HUDEP-2 (cell line): ENCODE results near the gene UBAC2.

Experiments used
- DNase-seq, 76 experiments: peaks; one replicate each; lab custom pipeline; 2025; ENCODE audit not compliant: unreplicated experiment in 76 of 76; lab: John Stamatoyannopoulos, UW

UBAC2 gene

DNA sequence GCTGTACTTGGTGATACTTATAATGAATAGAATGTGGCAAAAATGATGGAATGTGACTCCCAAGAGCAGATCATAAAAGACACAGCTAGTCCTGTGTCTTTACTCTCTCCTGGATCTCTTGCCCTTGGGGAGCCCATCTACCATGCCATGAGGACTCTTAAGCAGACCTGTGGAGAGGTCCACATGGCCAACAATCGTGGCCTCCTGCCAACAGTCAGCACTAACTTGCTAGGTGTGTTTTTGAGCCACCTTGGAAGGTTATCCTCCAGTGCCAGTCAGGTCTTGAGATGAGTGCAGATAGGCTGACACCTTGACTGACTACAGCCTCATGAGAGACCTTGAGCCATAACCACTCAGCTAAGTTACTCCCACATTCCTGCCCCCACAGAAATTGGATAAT is 128.8 kb downstream of the UBAC2 start:
- no peak for DNase-seq

DNA sequence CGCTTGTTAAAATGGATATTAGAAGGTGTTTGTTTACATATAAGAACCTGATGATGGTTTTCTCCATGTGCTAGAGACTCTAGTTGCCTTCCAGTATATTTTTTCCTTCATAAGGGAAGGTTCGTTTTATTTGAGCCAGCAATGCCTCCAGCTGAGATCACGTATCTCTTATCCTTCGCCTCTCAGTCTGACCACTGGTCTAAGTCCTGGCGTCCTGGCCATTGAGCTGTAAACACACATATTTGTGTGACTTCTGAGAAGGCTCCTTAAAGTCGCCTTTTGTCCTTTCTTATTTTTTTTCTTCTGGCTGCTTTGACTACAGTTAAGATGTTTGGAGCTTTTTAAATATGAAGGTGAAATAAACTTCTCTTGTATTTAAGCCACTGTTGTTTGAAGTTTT is 130.3 kb downstream of the UBAC2 start:
- no peak for DNase-seq

DNA sequence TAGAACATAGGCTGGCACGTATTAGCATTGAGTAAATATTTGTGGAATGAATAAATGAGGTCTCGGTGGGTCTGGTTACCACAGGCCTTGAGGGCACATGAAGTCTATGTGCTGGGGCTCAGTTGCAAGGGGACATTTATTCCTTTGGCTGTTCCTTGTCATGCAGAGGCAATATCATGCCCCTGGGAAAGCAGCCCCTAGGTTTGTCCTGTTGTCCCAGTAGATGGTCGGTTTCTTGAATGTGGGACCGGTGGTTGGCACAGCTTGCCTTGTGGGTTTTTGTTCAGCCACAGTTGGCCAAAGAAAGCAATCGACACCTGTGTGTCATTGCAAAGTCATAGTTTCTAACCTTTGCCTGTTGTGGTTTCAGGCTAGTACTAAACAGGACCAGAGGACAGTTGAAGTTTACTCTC is 131.2 kb downstream of the UBAC2 start:
- DNase-seq, result no peak

DNA sequence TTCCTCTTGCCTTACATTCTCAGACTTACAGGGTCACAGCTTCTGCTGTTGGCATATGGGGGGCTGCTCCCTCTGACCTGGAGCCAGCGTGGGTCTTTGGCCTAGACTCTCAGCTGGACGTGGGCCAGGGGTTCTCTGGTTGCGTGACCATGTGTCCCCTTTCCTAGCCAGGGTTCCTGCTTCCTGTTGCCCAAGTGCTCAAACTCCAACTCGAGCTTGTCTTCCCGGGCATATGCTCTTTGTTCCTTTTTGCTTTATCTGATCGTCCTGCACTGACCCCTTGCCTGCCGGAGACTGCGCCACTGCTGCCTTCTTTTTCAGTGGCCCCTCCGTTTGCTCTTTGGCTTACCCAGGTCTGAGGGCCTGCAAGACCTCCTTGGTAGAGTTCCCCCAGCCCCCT is 131.8 kb downstream of the UBAC2 start:
- no peak for DNase-seq

DNA sequence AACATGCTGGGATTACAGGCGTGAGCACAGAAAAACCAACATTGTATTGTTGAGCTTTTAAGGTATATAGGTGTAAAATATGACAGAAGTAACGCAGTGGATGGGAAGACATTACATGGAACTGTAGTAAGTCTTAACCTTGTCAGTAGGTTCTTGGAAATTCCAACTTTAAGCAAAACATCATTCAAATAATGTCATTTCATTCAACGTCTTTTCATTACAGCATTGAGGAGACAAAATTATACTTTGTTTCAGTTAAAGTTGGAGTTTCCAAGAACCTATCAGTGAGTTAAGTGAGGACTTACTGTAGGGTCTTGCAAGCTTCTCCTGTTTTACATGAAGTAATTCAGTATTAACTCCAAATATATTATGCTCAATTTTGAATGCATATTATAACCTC is 133.6 kb downstream of the UBAC2 start:
- no peak for DNase-seq

DNA sequence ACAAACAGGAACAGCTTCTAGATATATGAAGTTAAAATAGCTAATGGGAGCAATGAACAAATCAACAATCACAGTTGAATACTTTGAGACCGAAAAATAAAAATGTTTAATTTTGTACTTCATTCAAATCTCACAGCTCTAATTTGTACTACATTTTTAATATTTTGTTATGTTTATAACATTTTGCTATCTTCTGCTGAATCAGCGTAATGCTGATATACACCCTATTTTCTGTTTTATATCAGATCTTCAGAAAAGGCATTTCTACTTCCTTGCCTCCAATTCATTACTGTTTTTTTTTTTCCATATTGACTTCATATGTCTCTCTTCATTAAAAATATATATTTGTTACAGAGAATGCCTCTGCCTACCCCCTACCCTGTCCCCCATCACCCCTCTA is 134.4 kb downstream of the UBAC2 start:
- DNase-seq, result no peak

DNA sequence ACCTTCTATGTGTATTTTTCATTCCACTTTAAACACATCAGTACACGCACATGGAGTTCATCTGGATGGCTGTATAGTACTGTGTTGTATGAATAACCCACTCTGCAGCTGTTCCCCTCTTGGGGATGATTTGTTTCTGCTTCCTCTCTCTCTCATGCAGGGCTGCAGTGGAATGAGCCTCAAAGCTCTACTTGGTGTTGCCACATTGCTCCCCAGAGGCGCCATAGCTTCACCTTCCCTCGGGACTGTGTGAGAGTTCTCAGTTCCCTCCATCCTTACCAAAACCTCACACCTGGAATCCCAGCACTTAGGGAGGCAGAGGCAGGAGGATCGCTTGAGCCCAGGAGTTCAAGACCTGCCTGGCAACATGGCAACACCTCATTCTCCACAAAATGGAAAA is 134.9 kb downstream of the UBAC2 start:
- no peak for DNase-seq

GRCh38 chr13:99339230-99339721 is 138.6 kb downstream of the UBAC2 start:
- DNase-seq, result peak in 7 of 76 experiments; percentile 2 to 33 (median 21)

DNA sequence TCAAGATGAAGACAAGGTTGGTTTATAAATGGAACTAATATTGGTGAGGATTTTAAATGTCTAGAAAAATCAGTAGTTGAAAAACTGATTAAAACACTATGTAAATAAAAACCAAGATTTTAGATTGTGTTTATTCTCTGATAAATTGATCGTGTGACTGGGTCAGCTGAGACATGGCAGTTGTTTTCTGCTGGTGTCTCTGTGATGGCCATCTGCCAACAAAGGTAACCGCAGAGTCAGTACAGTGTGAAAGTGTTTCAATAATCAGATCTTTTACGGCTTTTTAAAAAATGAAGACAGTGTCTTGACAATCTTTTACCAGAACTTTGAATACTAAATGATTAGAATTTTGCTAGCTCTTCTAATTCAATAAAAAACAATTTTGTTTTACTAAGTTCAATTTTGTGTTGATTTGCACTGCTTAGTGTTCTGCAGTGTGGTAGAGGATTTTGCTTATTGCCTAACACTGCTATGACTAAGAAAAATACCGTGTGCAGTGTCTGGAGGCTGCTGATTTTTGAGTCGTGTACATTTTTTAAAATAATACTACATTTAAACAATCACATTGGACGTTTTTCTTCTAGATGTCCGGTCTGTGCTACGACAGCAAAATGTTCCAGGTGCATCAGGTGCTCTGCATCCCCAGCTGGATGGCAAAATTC is 139.2 kb downstream of the UBAC2 start:
- DNase-seq, result peak in 64 of 76 experiments; percentile 1 to 85 (median 53)

DNA sequence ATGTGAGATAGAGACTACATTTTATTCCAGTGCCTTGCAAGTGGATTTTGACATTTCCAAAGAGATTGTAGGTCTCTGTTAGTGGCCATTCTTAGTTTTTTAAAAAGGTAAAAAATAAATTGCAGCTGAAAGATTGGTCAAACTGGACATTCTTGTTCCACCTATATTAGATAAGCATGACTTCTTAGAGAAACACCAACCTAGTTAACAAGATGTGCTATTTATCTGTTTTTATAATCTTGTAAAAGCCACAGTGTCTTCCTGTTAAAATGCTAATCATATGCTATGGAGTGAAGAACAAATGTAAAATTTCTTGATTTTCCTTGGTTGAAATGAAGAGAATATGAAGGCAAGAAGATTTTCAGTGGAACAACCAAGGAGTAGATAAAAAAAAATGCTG is 140.0 kb downstream of the UBAC2 start:
- DNase-seq, result no peak

DNA sequence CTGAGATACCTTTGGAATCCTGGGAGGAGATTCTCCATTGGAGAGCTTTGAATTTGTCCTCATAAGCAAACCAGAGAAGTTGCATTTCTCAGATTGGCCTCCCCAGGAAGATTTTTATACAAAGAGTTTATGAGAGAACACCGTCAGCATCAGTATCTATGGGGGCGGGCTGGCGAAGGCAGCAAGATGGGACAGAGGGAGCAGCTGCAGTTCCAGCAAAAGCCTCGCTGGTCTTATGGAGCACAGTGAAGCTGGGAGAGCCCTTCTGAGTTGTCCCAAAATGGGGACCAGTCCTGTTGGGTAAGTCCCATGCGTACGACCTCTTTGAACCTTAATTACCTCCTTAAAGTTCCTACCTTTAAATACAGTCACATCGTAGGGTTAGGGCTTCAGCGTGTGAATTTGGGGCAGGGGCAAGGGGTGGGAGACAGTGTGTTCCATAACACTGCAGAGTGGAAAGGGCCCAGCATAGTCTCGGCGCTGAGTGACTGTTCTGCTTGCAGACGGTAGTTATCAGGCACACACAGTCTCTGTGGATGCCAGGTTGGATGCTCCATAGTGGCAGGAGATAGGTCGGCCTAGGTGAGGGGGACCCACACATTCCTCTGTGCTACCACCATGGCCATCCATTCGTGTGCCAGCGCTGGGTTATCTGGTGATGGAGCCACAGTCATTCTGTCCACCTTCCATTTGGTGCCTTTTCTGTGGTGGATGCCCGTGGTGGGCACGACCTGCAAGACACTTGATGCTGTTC is 141.5 kb downstream of the UBAC2 start:
- DNase-seq, result no peak

DNA sequence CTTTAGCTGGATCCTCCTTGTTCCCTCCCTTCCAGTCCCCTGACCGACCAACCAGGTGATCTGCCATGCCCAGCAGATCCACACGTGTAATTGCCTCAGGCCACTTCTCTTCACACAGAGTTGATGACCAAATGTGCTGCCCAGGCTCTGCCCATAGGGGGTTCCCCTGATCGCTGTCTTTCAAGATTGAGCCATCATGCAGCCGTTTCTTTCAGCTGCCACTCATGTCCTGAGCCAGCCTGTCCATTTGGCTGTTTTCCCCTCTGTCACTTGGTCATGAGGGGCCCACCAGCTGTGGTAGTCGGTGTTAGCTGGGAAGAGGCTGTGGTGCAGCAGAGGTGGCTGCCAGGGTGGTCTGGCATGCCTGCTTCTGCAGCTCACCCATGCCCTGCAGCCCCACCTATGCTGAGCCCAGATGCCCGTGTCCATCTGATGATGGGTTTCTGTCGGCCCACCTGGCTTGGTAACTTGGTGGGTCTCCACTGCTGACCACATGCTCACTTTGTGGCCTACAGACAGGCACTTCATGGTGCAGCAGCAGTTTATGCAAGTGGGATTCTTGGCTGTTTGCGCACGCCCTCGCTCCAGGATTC is 142.2 kb downstream of the UBAC2 start:
- DNase-seq, result no peak

- DNase-seq, result no peak
Measured at GRCh38 chr13:99344610-99345208, 144.1 kb downstream of the UBAC2 start.

- no peak for DNase-seq
Measured at GRCh38 chr13:99345345-99345744, 144.7 kb downstream of the UBAC2 start.

- no peak for DNase-seq
Measured at GRCh38 chr13:99346335-99347042, 145.8 kb downstream of the UBAC2 start.

GRCh38 chr13:99347335-99347878 is 146.8 kb downstream of the UBAC2 start:
- no peak for DNase-seq

GRCh38 chr13:99347911-99348451 is 147.3 kb downstream of the UBAC2 start:
- no peak for DNase-seq

- DNase-seq, result no peak
Measured at GRCh38 chr13:99350191-99350590, 149.5 kb downstream of the UBAC2 start.

DNA sequence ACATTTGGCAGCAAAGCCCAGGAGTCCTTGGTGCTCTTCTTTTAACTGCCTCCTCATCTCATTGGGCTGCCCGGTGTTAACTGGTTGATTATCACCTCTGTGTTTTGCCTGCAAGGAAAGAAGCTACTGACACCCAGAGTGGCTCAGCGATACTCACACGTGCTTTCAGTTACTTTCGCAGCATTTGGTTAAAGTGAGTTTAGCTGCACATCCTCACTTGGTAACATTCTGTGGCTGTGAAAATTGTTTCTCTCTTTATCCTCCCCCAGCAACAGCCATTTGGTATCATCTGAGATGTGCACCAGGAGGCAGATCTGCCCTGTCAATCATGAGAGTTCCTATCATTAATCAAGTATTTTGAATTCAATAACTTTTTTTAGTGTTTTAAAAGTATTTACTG is 151.1 kb downstream of the UBAC2 start:
- no peak for DNase-seq
